Measurements from ENCODE around the gene MTERF4. TPM values are rescaled to one million over a fixed set of nuclear protein-coding genes. Genes with fewer than 3 reads are reported as not detected.
A peak's percentile ranks its signal among the peaks of the same experiment; 100 is the strongest.

MTERF4 gene
- polyA plus RNA-seq, 4 donors, result 25.3 to 55.1 (median 30.1) TPM

- FAIRE-seq (no peak), DNase-seq (peak in 1 of 2 donors; percentile 24)
- Histone ChIP-seq H3K4me1 (ENCODE audit: control insufficient read depth in 3 of 3, insufficient read depth in 2 of 3, low read depth in 1 of 3, low read length in 2 of 3) (no peaks in the 10 kb centered on the region), H3K9me3 (ENCODE audit: control insufficient read depth in 2 of 2, insufficient read depth in 1 of 2, low read depth in 1 of 2, low read length in 1 of 2) (no peaks in the 10 kb centered on the region), H3K4me3 (ENCODE audit: low read depth in 1 of 3, low read length in 3 of 3) (peak overlapping the region in 1 of 3 donors; percentile 10), H3K27ac (ENCODE audit: low read depth in 1 of 3, low read length in 2 of 3) (no peak overlapping the region), H3K27me3 (ENCODE audit: control insufficient read depth in 3 of 3, insufficient read depth in 3 of 3, low read length in 3 of 3) (peaks cover 0 to 2% (median 0%) of the 10 kb centered on the region in 3 donors), H3K36me3 (ENCODE audit: control insufficient read depth in 3 of 3, insufficient read depth in 2 of 3, low read depth in 1 of 3, low read length in 3 of 3) (no peaks in the 10 kb centered on the region)
- WGBS, 3 donors, result 0 to 36% (median 24%) methylated on average over 1 to 8 of the region's 8 CpGs
Observed at GRCh38 chr2:241063587-241063986, 38.5 kb downstream of the MTERF4 start.

GRCh38 chr2:241063093-241063551, 39.0 kb downstream of the MTERF4 start:
- no peak for FAIRE-seq
- DNase-seq, result no peak

GRCh38 chr2:241062389-241063092, 39.5 kb downstream of the MTERF4 start:
- DNase-seq (no peak), FAIRE-seq (no peak)
- no peaks in the 10 kb centered on the region for H3K4me1 ChIP-seq (ENCODE audit: control insufficient read depth in 3 of 3, insufficient read depth in 2 of 3, low read depth in 1 of 3, low read length in 2 of 3)
- no peaks in the 10 kb centered on the region for H3K36me3 ChIP-seq (ENCODE audit: control insufficient read depth in 3 of 3, insufficient read depth in 2 of 3, low read depth in 1 of 3, low read length in 3 of 3)
- WGBS, 3 donors, result 83 to 87% (median 85%) methylated on average over 15 of the region's 15 CpGs
- H3K4me3 ChIP-seq (ENCODE audit: low read depth in 1 of 3, low read length in 3 of 3), result no peak overlapping the region
- peaks cover 0 to 2% (median 0%) of the 10 kb centered on the region in 3 donors for H3K27me3 ChIP-seq (ENCODE audit: control insufficient read depth in 3 of 3, insufficient read depth in 3 of 3, low read length in 3 of 3)
- H3K27ac ChIP-seq (ENCODE audit: low read depth in 1 of 3, low read length in 2 of 3), result no peak overlapping the region
- no peaks in the 10 kb centered on the region for H3K9me3 ChIP-seq (ENCODE audit: control insufficient read depth in 2 of 2, insufficient read depth in 1 of 2, low read depth in 1 of 2, low read length in 1 of 2)

More at GRCh38 chr2:241063093-241063551, 39.0 kb downstream of the MTERF4 start:
- WGBS, 3 donors, result 38 to 69% (median 51%) methylated on average over 13 of the region's 13 CpGs
- Histone ChIP-seq H3K27ac (ENCODE audit: low read depth in 1 of 3, low read length in 2 of 3) (no peak overlapping the region), H3K4me3 (ENCODE audit: low read depth in 1 of 3, low read length in 3 of 3) (no peak overlapping the region), H3K9me3 (ENCODE audit: control insufficient read depth in 2 of 2, insufficient read depth in 1 of 2, low read depth in 1 of 2, low read length in 1 of 2) (no peaks in the 10 kb centered on the region), H3K27me3 (ENCODE audit: control insufficient read depth in 3 of 3, insufficient read depth in 3 of 3, low read length in 3 of 3) (peaks cover 0 to 2% (median 0%) of the 10 kb centered on the region in 3 donors), H3K4me1 (ENCODE audit: control insufficient read depth in 3 of 3, insufficient read depth in 2 of 3, low read depth in 1 of 3, low read length in 2 of 3) (no peaks in the 10 kb centered on the region), H3K36me3 (ENCODE audit: control insufficient read depth in 3 of 3, insufficient read depth in 2 of 3, low read depth in 1 of 3, low read length in 3 of 3) (no peaks in the 10 kb centered on the region)

DNA sequence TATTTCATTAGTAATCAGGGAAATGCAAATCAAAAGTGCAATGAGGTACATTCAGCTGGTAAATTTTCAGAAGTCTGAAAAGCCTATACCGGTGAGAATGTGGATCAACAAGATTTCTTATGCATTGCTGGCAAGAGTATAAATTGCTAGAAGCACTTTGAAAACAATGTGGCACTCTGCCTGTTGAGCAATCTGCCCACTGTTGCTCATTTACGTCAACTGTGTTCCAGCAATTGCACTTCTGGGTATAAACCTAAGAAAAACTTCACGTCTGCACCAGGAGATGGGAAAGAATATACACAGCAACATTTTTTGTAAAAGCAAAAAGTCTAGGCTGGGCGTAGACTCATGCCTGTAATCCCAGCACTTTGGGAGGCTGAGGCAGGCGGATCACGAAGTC, 40.8 kb downstream of the MTERF4 start:
- no peak overlapping the region for H3K27ac ChIP-seq (ENCODE audit: low read depth in 1 of 3, low read length in 2 of 3)
- no peak overlapping the region for H3K4me3 ChIP-seq (ENCODE audit: low read depth in 1 of 3, low read length in 3 of 3)
- H3K4me1 ChIP-seq (ENCODE audit: control insufficient read depth in 3 of 3, insufficient read depth in 2 of 3, low read depth in 1 of 3, low read length in 2 of 3), result no peaks in the 10 kb centered on the region
- H3K36me3 ChIP-seq (ENCODE audit: control insufficient read depth in 3 of 3, insufficient read depth in 2 of 3, low read depth in 1 of 3, low read length in 3 of 3), result no peaks in the 10 kb centered on the region
- DNase-seq (no peak), FAIRE-seq (no peak)
- H3K9me3 ChIP-seq (ENCODE audit: control insufficient read depth in 2 of 2, insufficient read depth in 1 of 2, low read depth in 1 of 2, low read length in 1 of 2), result no peaks in the 10 kb centered on the region
- WGBS, 3 donors, result 78 to 83% (median 81%) methylated on average over 6 of the region's 6 CpGs
- H3K27me3 ChIP-seq (ENCODE audit: control insufficient read depth in 3 of 3, insufficient read depth in 3 of 3, low read length in 3 of 3), result peaks cover 0 to 2% (median 0%) of the 10 kb centered on the region in 3 donors

DNA sequence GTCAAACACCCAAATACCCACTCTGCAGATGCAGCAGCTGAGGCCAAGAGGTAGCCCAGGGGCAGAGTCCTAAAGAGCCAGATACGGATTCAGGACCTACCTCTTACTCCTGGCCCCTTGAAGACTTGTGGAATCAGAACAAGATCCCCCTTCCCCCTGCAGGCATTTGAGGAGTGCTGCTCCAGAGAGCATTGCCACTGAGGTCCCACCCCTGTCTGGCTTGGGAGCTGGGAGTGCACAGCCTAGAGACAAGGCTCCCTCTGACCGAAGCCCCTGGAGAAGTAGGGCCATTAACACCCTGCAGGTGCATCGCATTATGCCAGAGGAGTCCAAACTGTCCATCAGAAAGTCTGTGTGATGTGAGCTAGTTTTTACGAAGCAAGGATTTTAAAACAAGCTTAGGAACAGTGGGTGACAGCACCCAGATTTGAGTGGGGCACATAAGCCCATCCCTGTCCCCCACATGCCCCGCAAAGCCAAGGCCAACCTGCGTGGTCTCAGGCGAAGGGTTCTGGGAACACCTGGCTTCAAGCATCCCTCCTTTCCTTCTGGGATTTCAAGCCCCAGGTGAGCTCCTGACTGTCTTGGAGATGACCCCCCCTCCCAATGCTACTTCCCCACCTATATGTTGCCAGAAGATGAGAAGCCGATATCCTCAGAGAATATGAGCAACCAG, 48.4 kb downstream of the MTERF4 start:
- DNase-seq, result no peak
- peaks cover 0 to 2% (median 0%) of the 10 kb centered on the region in 3 donors for H3K36me3 ChIP-seq (ENCODE audit: control insufficient read depth in 3 of 3, insufficient read depth in 2 of 3, low read depth in 1 of 3, low read length in 3 of 3)

GRCh38 chr2:241052677-241053360, 49.3 kb downstream of the MTERF4 start:
- 85 to 95% (median 89%) methylated on average over 18 to 31 of the region's 31 CpGs for WGBS, 3 donors
- Histone ChIP-seq H3K4me3 (ENCODE audit: low read depth in 1 of 3, low read length in 3 of 3) (no peak overlapping the region), H3K4me1 (ENCODE audit: control insufficient read depth in 3 of 3, insufficient read depth in 2 of 3, low read depth in 1 of 3, low read length in 2 of 3) (no peaks in the 10 kb centered on the region), H3K27ac (ENCODE audit: low read depth in 1 of 3, low read length in 2 of 3) (no peak overlapping the region), H3K36me3 (ENCODE audit: control insufficient read depth in 3 of 3, insufficient read depth in 2 of 3, low read depth in 1 of 3, low read length in 3 of 3) (peaks cover 0 to 2% (median 0%) of the 10 kb centered on the region in 3 donors), H3K27me3 (ENCODE audit: control insufficient read depth in 3 of 3, insufficient read depth in 3 of 3, low read length in 3 of 3) (peaks cover 0 to 8% (median 0%) of the 10 kb centered on the region in 3 donors), H3K9me3 (ENCODE audit: control insufficient read depth in 2 of 2, insufficient read depth in 1 of 2, low read depth in 1 of 2, low read length in 1 of 2) (no peaks in the 10 kb centered on the region)
- FAIRE-seq (no peak), DNase-seq (no peak)

More for the DNA sequence above, 48.4 kb downstream of the MTERF4 start:
- no peaks in the 10 kb centered on the region for H3K4me1 ChIP-seq (ENCODE audit: control insufficient read depth in 3 of 3, insufficient read depth in 2 of 3, low read depth in 1 of 3, low read length in 2 of 3)
- no peak overlapping the region for H3K27ac ChIP-seq (ENCODE audit: low read depth in 1 of 3, low read length in 2 of 3)
- peaks cover 0 to 8% (median 0%) of the 10 kb centered on the region in 3 donors for H3K27me3 ChIP-seq (ENCODE audit: control insufficient read depth in 3 of 3, insufficient read depth in 3 of 3, low read length in 3 of 3)
- H3K4me3 ChIP-seq (ENCODE audit: low read depth in 1 of 3, low read length in 3 of 3), result no peak overlapping the region
- no peaks in the 10 kb centered on the region for H3K9me3 ChIP-seq (ENCODE audit: control insufficient read depth in 2 of 2, insufficient read depth in 1 of 2, low read depth in 1 of 2, low read length in 1 of 2)
- 90 to 93% (median 91%) methylated on average over 8 of the region's 8 CpGs for WGBS, 3 donors
- no peak for FAIRE-seq

DNA sequence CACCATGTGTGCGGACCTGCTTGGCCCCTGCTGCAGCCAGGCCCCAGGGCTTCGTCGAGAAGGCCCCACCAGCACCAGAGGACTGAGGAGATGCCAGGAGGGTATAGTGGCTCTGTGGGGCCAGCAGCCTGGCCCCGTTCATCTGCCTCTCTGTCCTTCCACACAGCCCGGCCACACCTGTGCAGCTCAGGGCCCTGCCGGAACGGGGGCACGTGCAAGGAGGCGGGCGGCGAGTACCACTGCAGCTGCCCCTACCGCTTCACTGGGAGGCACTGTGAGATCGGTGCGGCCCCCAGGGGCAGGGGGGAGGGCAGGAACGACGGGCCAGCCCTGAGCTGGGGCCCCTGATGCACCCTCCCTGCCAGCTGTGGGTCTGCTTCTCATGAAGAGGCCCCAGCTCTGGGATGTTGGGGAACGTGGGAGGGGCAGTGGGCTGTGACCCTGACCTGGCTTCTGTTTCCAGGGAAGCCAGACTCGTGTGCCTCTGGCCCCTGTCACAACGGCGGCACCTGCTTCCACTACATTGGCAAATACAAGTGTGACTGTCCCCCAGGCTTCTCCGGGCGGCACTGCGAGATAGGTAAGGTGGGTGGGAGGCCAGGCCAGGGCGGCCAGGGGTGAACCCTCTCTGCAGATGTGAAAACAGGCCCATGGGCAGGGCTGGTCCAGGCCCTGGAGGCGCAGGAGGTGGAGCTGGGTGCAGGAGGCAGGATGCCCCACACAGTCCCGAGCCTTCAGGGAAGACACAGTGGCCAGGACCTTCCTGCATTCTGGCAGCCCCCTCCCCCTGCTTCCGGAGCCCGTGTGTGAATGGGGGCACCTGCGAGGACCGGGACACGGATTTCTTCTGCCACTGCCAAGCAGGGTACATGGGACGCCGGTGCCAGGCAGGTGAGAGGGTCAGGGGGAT, 50.3 kb downstream of the MTERF4 start:
- WGBS, 3 donors, result 88 to 92% (median 89%) methylated on average over 30 to 33 of the region's 33 CpGs
- DNase-seq (no peak), FAIRE-seq (no peak)
- Histone ChIP-seq H3K36me3 (ENCODE audit: control insufficient read depth in 3 of 3, insufficient read depth in 2 of 3, low read depth in 1 of 3, low read length in 3 of 3) (peaks cover 0 to 2% (median 0%) of the 10 kb centered on the region in 3 donors), H3K27ac (ENCODE audit: low read depth in 1 of 3, low read length in 2 of 3) (no peak overlapping the region), H3K27me3 (ENCODE audit: control insufficient read depth in 3 of 3, insufficient read depth in 3 of 3, low read length in 3 of 3) (peaks cover 0 to 8% (median 0%) of the 10 kb centered on the region in 3 donors), H3K4me1 (ENCODE audit: control insufficient read depth in 3 of 3, insufficient read depth in 2 of 3, low read depth in 1 of 3, low read length in 2 of 3) (no peaks in the 10 kb centered on the region), H3K9me3 (ENCODE audit: control insufficient read depth in 2 of 2, insufficient read depth in 1 of 2, low read depth in 1 of 2, low read length in 1 of 2) (no peaks in the 10 kb centered on the region), H3K4me3 (ENCODE audit: low read depth in 1 of 3, low read length in 3 of 3) (no peak overlapping the region)

Data from small intestine (tissue), 7 donors.